GM23338 (cell line): ENCODE measurements around the gene EML1. TPM values are rescaled to one million over a fixed set of nuclear protein-coding genes. Genes with fewer than 3 reads are reported as not detected.

ENCODE experiments used
- ATAC-seq: fragments of 200-7000 bp; cut with Tn5 transposase; 3 replicates; pipeline ENCODE4 v1.9.1; 2020
- DNase-seq: peaks from one replicate; pipeline ENCODE4 v3.0.0-alpha.2; 2015; ENCODE audit warnings: low spot score
- H2AFZ ChIP-seq: fragments of 200-600 bp; sonication (generic); 2 replicates; pipeline ENCODE4 v1.8.0; 2016; ENCODE audit warnings: antibody characterized with exemption, mild to moderate bottlenecking, moderate library complexity
- H3F3A ChIP-seq: fragments of 200-600 bp; sonication (generic); replicated peaks from 2 replicates; pipeline ENCODE4 v1.8.0; 2017; ENCODE audit warnings: antibody characterized with exemption, mixed run types, low read depth
- H3K27ac ChIP-seq: fragments of 200-600 bp; sonication (generic); 2 replicates; pipeline ENCODE4 v1.6.1; 2016; ENCODE audit warnings: low read depth
- H3K27me3 ChIP-seq: fragments of 200-600 bp; sonication (generic); 2 replicates; pipeline ENCODE4 v1.8.0; 2016; ENCODE audit warnings: mild to moderate bottlenecking, mixed run types, moderate library complexity; ENCODE audit not compliant: insufficient read depth
- H3K36me3 ChIP-seq: fragments of 200-600 bp; sonication (generic); 2 replicates; pipeline ENCODE4 v1.8.0; 2016; ENCODE audit warnings: mild to moderate bottlenecking; ENCODE audit not compliant: insufficient read depth
- H3K4me1 ChIP-seq: fragments of 200-600 bp; sonication (generic); 2 replicates; pipeline ENCODE4 v1.8.0; 2016; ENCODE audit warnings: mild to moderate bottlenecking, moderate library complexity; ENCODE audit not compliant: insufficient read depth
- H3K4me2 ChIP-seq: fragments of 200-600 bp; sonication (generic); 2 replicates; pipeline ENCODE4 v1.7.1; 2017; ENCODE audit warnings: mixed run types
- H3K4me3 ChIP-seq: fragments of 200-600 bp; sonication (generic); 2 replicates; pipeline ENCODE4 v1.6.1; 2016; ENCODE audit warnings: mixed run types
- H3K79me2 ChIP-seq: fragments of 200-600 bp; sonication (generic); replicated peaks from 2 replicates; pipeline ENCODE4 v1.8.0; 2017; ENCODE audit warnings: mild to moderate bottlenecking; ENCODE audit not compliant: insufficient read depth
- H3K9me2 ChIP-seq: fragments of 200-600 bp; sonication (generic); 2 replicates; pipeline ENCODE4 v1.8.0; 2017; ENCODE audit not compliant: insufficient read depth
- H4K20me1 ChIP-seq: fragments of 200-600 bp; sonication (generic); replicated peaks from 2 replicates; pipeline ENCODE4 v1.8.0; 2017; ENCODE audit warnings: mild to moderate bottlenecking; ENCODE audit not compliant: insufficient read depth
- H3K27ac Mint-ChIP-seq: 2 replicates; pipeline ENCODE4 v1.8.0; 2020; ENCODE audit warnings: inconsistent platforms, mild to moderate bottlenecking, moderate library complexity, mixed read lengths
- H3K27me3 Mint-ChIP-seq: 3 replicates; pipeline ENCODE4 v1.8.0; 2022; ENCODE audit warnings: low read depth, mild to moderate bottlenecking, moderate library complexity, mixed read lengths, inconsistent platforms; ENCODE audit not compliant: insufficient read depth, poor library complexity
- H3K36me3 Mint-ChIP-seq: 3 replicates; pipeline ENCODE4 v1.8.0; 2021; ENCODE audit warnings: low read depth, mild to moderate bottlenecking, inconsistent platforms, moderate library complexity, mixed read lengths
- H3K4me1 Mint-ChIP-seq: 3 replicates; pipeline ENCODE4 v1.8.0; 2020; ENCODE audit warnings: mild to moderate bottlenecking, inconsistent platforms, mixed read lengths
- H3K4me3 Mint-ChIP-seq: 3 replicates; pipeline ENCODE4 v1.8.0; 2021; ENCODE audit warnings: moderate library complexity, mild to moderate bottlenecking, inconsistent platforms, mixed read lengths
- H3K9me3 Mint-ChIP-seq: 3 replicates; pipeline ENCODE4 v1.8.0; 2020; ENCODE audit warnings: moderate library complexity, mild to moderate bottlenecking, inconsistent platforms, mixed read lengths
- CREB1 ChIP-seq: fragments of 250-450 bp; sonication (Bioruptor Pico); IDR thresholded peaks from 2 replicates; pipeline ENCODE4 v1.5.0; 2020; ENCODE audit warnings: low read depth, mild to moderate bottlenecking, moderate library complexity
- CTCF ChIP-seq, 2 experiments: fragments of 200-600 bp in 1 of 2; sonication (generic) in 1 of 2; conservative IDR thresholded peaks; 2 replicates each; pipeline versions ENCODE4 v1.5.1 to v1.6.1; 2016 to 2017; ENCODE audit warnings: antibody characterized with exemption in 2 of 2, low read depth in 2 of 2, mild to moderate bottlenecking in 2 of 2, moderate library complexity in 1 of 2
- ETS1 ChIP-seq: IDR thresholded peaks from 2 replicates; pipeline ENCODE4 v1.6.1; 2016; ENCODE audit warnings: antibody characterized with exemption
- EZH2 ChIP-seq: fragments of 200-600 bp; sonication (generic); IDR thresholded peaks from one replicate; pipeline ENCODE4 v1.8.0; 2017; ENCODE audit warnings: antibody characterized with exemption, mild to moderate bottlenecking, low read depth; ENCODE audit not compliant: unreplicated experiment
- EZH2phosphoT487 ChIP-seq: fragments of 200-600 bp; sonication (generic); IDR thresholded peaks from one replicate; pipeline ENCODE4 v1.8.1; 2018; ENCODE audit warnings: antibody characterized with exemption; ENCODE audit not compliant: unreplicated experiment
- JUNB ChIP-seq: IDR thresholded peaks from one replicate; pipeline ENCODE4 v1.6.1; 2016; ENCODE audit warnings: antibody characterized with exemption; ENCODE audit not compliant: unreplicated experiment
- NANOG ChIP-seq: IDR thresholded peaks from 2 replicates; pipeline ENCODE4 v1.6.1; 2016; ENCODE audit warnings: antibody characterized with exemption, borderline replicate concordance
- POLR2AphosphoS5 ChIP-seq: IDR thresholded peaks from 2 replicates; pipeline ENCODE4 v1.6.1; 2016; ENCODE audit warnings: antibody characterized with exemption, low read depth
- REST ChIP-seq: IDR thresholded peaks from one replicate; pipeline ENCODE4 v1.6.1; 2018; ENCODE audit warnings: antibody characterized with exemption; ENCODE audit not compliant: unreplicated experiment
- STAT1 ChIP-seq: IDR thresholded peaks from one replicate; pipeline ENCODE4 v1.6.1; 2016; ENCODE audit warnings: antibody characterized with exemption; ENCODE audit not compliant: unreplicated experiment
- ZNF114 ChIP-seq: fragments of 250-450 bp; sonication (Bioruptor Pico); IDR thresholded peaks from 2 replicates; pipeline ENCODE4 v1.5.0; 2020; ENCODE audit warnings: mild to moderate bottlenecking, moderate library complexity
- ZNF331 ChIP-seq: fragments of 250-450 bp; sonication (Bioruptor Pico); IDR thresholded peaks from 2 replicates; pipeline ENCODE4 v1.5.0; 2020; ENCODE audit warnings: low read depth, mild to moderate bottlenecking, moderate library complexity
- ZNF462 ChIP-seq: fragments of 250-450 bp; sonication (Bioruptor Pico); IDR thresholded peaks from 2 replicates; pipeline ENCODE4 v1.5.0; 2020; ENCODE audit warnings: mild to moderate bottlenecking, moderate library complexity
- polyA plus RNA-seq: library from polyadenylated mRNA; unstranded; fragments of >200 nt; fragmentation: Nextera tagmentation; extraction: Ambion mirVana; gene quantifications from 2 replicates; pipeline ENCODE4 v1.2.1, GENCODE V29; 2016
- total RNA-seq: library from RNA; depleted of rRNA; stranded (reverse); fragments of >200 nt; shearing (Covaris generic); gene quantifications from 2 replicates; pipeline ENCODE4 v1.2.3, GENCODE V29; 2014

The EML1 gene
- total and polyA plus RNA-seq, 2 experiments from 2014 or later, result 7.0 to 18.1 TPM

GRCh38 chr14:99772371-99773283 lies 20.6 kb upstream of the EML1 start:
- no peaks in the 10 kb centered on the region for H4K20me1 ChIP-seq
- peak overlapping the region; percentile 46; the same call in 1 of the 2 replicates for H3K4me3 ChIP-seq
- no peak for DNase-seq
- H3K27me3 ChIP-seq, result no peaks in the 10 kb centered on the region
- peaks cover 48% of the 10 kb centered on the region for H3K4me1 ChIP-seq
- H3K9me2 ChIP-seq, result no peaks in the 10 kb centered on the region
- H3K4me3 Mint-ChIP-seq, result no peak overlapping the region; the same call in 2 of the 3 replicates
- H3K27ac Mint-ChIP-seq, result no peak overlapping the region
- peak overlapping the region; percentile 77 for H3K4me2 ChIP-seq
- H3K27me3 Mint-ChIP-seq, result peaks cover 9% of the 10 kb centered on the region
- H2AFZ ChIP-seq, result peak overlapping the region; percentile 99
- peaks cover 42% of the 10 kb centered on the region for H3K4me1 Mint-ChIP-seq
- no peaks in the 10 kb centered on the region for H3K36me3 ChIP-seq
- TF ChIP-seq CREB1 (CRISPR knock-in tag) (no peak), EZH2phosphoT487 (no peak), ZNF114 (no peak), JUNB (no peak), EZH2 (no peak), REST (no peak), POLR2AphosphoS5 (no peak), ZNF331 (no peak), ETS1 (no peak), STAT1 (no peak), CTCF (conservative IDR thresholded peaks at IDR 0.05; ENCODE audit: low read depth in 2 of 2) (no peak), NANOG (no peak), ZNF462 (CRISPR knock-in tag) (no peak)
- no peaks in the 10 kb centered on the region for H3K9me3 Mint-ChIP-seq
- peaks cover 5% of the 10 kb centered on the region; the same call in 1 of the 2 replicates for H3F3A ChIP-seq
- ATAC-seq, result no peak
- no peak overlapping the region for H3K27ac ChIP-seq
- no peaks in the 10 kb centered on the region for H3K36me3 Mint-ChIP-seq
- no peaks in the 10 kb centered on the region for H3K79me2 ChIP-seq
